Gastrocnemius medialis (tissue), 4 donors: ENCODE measurements around the gene LIN28A.

Experiments used
- CTCF ChIP-seq, 5 experiments: fragments of 450-650 bp in 3 of 5; fragments of 200-600 bp in 2 of 5; sonication (generic) in 2 of 5; IDR thresholded peaks in 4 of 5; conservative IDR thresholded peaks in 1 of 5; 1 replicate in 4 of 5; 2 replicates in 1 of 5; pipeline ENCODE4 v1.5.1; 2016 to 2019; ENCODE audit warnings: antibody characterized with exemption in 5 of 5, mild to moderate bottlenecking in 3 of 5, moderate library complexity in 3 of 5
- POLR2A ChIP-seq, 2 donors: fragments of 450-650 bp; IDR thresholded peaks; one replicate each; pipeline ENCODE4 v1.6.1; 2017; ENCODE audit warnings: antibody characterized with exemption in 2 of 2, mild to moderate bottlenecking in 2 of 2, moderate library complexity in 2 of 2

DNA sequence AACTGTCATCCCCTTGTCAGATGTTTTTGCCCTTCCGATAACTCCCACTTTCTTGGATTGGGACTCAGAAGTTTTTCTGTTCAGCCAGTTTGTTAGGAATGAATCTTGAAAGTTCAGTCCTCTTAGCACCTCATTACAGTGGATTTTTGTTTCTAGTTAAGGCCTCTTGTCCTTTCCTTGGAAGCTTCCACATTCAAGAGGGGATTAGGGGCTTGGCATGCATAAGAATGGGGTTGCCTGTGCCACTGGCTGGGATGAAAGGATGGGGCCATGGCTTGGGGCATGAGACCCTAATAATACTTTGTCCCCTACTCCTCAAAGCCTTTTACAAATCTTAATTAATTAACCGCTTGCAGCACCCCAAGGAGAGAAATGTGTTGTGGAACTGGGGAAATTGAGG lies 19.1 kb downstream of the LIN28A start:
- no peak for TF ChIP-seq POLR2A (IDR thresholded peaks at IDR 0.05)
- no peak for TF ChIP-seq CTCF (IDR thresholded peaks at IDR 0.05 in 4 of 5, conservative IDR thresholded peaks at IDR 0.05 in 1 of 5)
